GM18508 (cell line): Measurements from ENCODE around the gene SEZ6L.

Experiments used
- ATAC-seq: cut with Tn5 transposase; IDR thresholded peaks from one replicate; pipeline ENCODE4 v1.9.1; 2021; ENCODE audit warnings: moderate number of reproducible peaks; ENCODE audit not compliant: insufficient read depth, unreplicated experiment

Gene SEZ6L

DNA sequence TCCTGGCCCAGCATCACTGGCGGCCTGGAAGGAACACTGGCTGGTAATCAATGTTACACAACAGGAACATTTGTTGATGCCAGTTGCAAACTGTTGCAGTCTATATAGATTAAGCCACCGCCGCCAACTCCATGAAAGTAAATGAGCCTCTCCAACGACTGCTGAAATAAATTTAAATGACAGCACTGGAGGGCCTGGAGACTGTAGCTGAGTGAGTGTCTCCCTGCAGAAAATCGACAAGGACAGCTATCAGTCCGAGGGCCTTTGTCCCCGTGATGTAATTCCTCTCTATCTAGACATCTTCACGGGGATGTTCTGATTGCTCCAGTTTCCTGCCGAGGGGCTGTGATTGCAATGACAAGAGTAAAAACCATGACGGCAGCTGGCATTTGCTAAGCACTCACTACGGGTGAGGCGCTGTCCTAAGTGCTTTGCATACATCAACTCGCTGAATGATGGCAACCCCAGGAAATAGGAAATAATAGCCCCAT, 120.4 kb downstream of the SEZ6L start:
- ATAC-seq, result no peak

- ATAC-seq, result no peak
Observed at GRCh38 chr22:26291940-26292666, 122.8 kb downstream of the SEZ6L start.

DNA sequence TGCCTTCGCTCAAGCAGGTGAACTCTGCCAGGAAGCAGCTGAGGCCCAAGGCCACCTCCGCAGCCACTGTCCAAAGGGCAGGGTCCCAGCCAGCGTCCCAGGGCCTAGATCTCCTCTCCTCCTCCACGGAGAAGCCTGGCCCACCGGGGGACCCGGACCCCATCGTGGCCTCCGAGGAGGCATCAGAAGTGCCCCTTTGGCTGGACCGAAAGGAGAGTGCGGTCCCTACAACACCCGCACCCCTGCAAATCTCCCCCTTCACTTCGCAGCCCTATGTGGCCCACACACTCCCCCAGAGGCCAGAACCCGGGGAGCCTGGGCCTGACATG, 123.4 kb downstream of the SEZ6L start:
- ATAC-seq, result no peak

- no peak for ATAC-seq
Observed at GRCh38 chr22:26295563-26296126, 126.4 kb downstream of the SEZ6L start.

DNA sequence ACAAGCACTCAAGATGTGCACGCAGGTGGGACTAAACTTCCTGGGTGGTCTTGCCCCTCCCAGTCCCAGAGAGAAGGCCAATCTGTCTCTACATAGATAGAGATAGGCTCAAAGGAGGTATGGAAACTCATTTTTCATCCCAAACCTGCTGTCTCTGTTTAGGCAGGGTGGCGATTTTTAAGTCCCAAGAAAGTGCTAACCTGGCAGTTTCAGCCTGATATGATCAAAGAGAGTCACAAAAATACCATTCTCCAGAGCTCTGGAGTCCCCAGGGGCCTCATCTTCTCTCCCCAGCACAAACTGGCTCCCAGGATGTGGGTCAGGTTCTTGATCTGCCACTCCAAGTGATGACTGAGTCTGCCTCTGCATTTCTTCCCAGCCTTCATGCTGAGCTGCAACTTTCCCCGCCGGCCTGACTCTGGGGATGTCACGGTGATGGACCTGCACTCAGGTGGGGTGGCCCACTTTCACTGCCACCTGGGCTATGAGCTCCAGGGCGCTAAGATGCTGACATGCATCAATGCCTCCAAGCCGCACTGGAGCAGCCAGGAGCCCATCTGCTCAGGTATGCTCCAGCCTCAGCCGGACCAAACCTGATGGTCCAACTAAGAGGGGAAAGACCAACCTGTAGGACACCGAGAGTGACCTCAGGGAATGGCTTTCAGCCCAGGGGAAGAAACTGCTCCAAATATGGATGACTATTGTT, 129.5 kb downstream of the SEZ6L start:
- no peak for ATAC-seq

DNA sequence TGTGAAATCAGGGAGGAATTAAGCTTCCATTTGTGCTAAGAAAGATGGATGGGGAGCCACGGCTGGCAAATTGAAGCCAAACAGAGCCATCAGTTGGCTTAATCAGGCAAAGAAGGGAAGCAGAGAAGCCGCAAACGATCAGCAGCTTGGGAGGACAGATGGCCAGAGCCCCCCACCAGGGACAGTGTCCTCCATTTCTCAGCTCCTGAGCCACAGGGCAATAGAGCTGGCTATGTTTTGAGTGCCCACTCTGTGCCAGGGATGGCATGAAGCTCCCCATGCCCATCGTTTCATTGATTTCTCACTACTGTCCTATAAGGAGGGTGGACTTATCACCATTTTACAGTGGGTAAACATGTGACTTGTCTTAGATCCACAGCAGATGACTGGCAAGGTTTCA, 133.5 kb downstream of the SEZ6L start:
- no peak for ATAC-seq

- ATAC-seq, result no peak
Observed at GRCh38 chr22:26303475-26303874, 134.2 kb downstream of the SEZ6L start.

GRCh38 chr22:26304730-26305129, 135.5 kb downstream of the SEZ6L start:
- no peak for ATAC-seq

- ATAC-seq, result no peak
Observed at GRCh38 chr22:26308467-26308866, 139.2 kb downstream of the SEZ6L start.

DNA sequence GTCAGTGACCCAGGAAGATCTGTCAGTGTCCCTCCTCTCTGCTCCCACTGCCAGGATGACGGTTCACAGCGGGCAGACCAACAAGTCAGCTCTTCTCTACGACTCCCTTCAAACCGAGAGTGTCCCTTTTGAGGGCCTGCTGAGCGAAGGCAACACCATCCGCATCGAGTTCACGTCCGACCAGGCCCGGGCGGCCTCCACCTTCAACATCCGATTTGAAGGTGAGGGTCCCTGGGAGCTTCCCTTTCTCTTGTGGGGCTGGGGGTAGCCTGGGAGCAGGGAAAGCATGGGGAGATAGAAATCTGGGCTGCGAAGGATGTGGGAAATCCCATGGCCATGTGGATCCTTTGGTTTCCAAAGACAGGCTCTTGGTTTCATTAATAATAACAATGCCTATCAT, 141.4 kb downstream of the SEZ6L start:
- no peak for ATAC-seq

- ATAC-seq, result no peak
Observed at GRCh38 chr22:26313291-26313690, 144.0 kb downstream of the SEZ6L start.

DNA sequence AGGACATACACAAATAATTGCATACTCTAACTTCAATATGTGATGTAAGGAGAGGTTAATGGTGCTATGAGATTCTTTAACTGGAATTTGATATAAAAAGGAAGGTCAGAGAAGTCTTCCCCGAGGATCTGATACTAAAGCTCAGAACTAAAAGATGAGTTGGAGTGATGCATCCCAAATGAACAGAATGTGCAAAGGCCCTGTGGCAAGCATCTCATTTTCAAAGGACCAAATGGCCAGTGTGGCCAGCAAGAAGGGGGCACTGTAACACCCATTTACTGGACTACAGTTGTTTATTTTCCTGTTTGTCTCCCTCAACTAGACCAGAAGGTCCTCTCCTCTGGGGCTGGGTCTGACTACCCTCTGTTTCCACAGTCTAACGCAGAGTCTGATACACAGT, 144.9 kb downstream of the SEZ6L start:
- no peak for ATAC-seq

DNA sequence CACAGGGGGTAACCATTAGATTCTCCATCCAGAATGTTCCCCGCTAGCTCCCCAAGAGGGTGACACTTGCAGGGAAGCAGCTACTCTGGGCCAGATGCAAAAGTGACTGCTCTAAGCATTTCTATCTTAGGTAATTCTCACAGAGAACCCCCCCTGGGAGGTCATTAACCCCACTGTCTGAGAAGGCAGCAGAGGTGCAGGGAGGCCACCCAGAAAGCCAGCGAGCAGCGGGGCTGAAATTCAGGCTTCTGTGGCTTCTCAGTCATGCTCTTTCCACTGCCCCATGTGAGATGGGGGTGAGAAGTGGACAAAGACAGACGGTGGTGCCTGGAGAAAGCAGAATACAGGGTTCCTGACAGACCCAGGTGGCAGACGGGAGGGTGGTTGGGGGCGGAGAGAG, 145.4 kb downstream of the SEZ6L start:
- no peak for ATAC-seq

- no peak for ATAC-seq
Observed at GRCh38 chr22:26316732-26317285, 147.5 kb downstream of the SEZ6L start.

DNA sequence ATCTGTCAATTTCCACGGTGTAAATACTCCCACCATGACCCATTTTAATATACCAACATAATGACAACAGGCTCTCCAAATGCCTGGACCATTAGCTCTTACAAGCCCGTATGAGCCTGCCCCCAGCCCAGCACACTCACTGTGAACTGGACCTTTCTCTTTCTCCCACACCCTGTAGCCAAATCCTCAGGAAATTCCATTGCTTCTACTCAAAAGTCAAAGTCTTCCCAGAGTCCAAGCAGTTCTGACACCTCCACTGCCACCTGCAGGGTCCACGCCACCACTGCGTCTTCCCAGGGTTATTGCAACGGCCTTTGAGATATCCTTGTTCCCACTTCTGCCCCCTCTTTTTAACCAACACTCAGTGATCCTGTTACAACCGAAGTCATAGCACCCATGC, 149.7 kb downstream of the SEZ6L start:
- no peak for ATAC-seq

DNA sequence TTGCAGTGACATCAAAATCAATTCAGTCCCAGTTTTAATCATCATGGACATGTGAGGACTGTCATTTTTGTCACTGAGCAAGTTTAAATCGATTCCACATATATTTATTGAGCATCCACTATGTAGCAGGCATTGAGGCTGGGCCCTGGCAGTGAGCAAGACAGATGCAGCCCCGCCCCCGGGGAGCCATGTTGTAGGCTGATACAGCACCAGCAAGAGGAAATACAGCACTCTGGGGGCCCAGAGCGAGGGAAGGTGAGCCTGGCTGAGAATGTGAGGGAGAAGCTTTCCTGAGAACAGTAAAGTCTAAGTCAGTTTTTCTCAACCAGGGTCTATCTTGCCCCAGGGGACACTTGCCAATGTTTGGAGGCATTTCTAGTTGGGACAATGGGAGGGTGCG, 151.2 kb downstream of the SEZ6L start:
- ATAC-seq, result no peak

GRCh38 chr22:26321469-26321913, 152.2 kb downstream of the SEZ6L start:
- no peak for ATAC-seq

DNA sequence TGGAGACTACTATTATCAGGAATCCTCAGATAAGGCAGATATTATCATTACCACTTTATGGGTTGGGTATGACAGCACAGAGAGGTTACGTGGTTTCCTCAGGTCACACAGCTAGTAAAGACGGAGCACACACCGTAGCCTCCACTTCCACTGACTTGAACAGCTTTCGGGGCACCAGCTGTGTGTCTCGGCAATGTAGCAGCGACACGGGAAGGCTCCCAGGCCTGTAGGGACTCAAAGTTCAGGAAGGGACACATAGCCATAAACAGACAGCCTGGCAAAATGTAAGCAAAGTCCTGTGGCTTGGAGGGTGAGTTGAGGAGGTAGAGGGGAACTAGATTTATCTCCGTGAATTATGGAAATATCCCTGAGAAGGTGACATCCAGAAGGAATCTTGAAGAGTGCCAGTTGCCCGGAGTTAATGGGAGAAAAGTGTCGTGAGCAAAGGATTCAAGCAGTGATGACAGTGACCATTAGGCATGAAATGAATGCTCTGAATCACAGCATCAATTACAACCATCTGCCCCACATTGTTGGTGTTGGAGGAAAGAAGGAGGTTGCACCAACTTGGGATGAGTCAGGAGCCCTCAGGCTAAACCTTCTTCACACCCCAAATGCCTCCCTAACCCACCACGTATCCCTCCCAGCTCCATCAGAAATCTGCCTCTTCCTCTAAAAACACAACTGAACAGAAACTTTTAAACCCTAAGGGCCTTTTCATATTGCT, 153.1 kb downstream of the SEZ6L start:
- no peak for ATAC-seq

- ATAC-seq, result no peak
Observed at GRCh38 chr22:26323013-26323412, 153.8 kb downstream of the SEZ6L start.

- ATAC-seq, result no peak
Observed at GRCh38 chr22:26324150-26324549, 154.9 kb downstream of the SEZ6L start.

DNA sequence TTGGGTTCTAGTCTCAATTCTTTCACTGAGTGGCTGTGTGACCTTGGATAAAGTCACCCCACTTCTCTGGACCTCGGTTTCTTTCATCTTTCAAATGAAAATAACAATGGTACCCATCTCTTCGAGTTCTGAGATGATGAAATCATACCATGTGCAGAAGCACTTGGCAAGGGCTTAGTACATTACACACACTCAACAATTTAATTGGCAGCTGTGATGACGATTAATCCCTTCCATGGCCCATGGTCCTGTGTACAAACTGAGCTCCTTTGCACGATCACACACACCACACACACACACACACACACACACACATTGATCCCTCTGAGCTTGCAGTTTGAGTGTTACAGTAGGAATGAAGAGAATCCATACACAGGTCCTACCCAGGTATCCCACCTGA, 156.4 kb downstream of the SEZ6L start:
- ATAC-seq, result no peak
